ENCODE data around the gene ZBTB46.

DNA sequence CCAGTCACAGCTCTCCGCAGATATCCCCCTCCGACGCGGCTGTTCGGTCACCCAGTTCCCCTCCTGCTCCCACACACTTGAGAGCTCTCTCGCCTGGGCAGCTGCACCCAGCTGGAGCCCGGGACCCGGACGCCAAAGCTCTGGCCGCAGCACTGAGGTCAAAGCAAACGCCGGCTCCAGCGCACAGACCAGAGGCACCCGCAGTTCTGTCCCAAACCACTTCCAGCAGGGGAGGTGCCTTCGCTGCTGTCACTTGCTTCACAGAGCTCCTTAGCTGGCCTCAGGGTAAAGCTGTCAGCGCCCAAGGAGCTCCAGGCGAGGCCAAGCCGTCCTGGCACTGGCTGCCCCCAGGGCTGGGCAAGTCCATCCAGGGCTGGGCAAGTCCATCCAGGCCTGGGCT is 63.6 kb downstream of the ZBTB46 start:
- TF ChIP-seq, protein P1, sequence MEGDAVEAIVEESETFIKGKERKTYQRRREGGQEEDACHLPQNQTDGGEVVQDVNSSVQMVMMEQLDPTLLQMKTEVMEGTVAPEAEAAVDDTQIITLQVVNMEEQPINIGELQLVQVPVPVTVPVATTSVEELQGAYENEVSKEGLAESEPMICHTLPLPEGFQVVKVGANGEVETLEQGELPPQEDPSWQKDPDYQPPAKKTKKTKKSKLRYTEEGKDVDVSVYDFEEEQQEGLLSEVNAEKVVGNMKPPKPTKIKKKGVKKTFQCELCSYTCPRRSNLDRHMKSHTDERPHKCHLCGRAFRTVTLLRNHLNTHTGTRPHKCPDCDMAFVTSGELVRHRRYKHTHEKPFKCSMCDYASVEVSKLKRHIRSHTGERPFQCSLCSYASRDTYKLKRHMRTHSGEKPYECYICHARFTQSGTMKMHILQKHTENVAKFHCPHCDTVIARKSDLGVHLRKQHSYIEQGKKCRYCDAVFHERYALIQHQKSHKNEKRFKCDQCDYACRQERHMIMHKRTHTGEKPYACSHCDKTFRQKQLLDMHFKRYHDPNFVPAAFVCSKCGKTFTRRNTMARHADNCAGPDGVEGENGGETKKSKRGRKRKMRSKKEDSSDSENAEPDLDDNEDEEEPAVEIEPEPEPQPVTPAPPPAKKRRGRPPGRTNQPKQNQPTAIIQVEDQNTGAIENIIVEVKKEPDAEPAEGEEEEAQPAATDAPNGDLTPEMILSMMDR (IDR thresholded peaks at IDR 0.05), result no peak
- no peak for TF ChIP-seq POLR2A (IDR thresholded peaks at IDR 0.05)
